ENCODE data around the gene TRPC5OS. TPM values are rescaled to one million over a fixed set of nuclear protein-coding genes. Genes with fewer than 3 reads are reported as not detected.

Gene TRPC5OS
- total RNA-seq, 1 donor from 2014 or later, result not detected

DNA sequence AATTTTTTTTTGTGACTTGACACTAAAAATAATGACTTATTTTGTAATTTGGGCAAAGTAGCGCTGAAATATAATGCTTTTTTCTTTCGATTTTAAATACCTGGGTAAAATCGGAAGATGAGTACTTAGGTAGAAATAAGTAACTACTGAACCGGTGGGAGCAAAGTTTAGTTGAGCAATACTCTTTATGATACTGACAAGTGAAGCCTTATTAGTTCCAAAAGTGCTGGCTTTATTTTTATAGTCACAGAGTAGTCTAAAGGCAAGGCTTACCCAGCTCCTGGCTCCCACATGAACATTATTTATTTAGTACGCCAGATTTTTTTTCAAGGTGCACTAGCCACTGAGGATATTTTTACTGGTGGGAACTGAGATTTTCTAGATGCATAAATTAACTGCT lies 14.4 kb upstream of the TRPC5OS start:
- Mint-ChIP-seq H3K36me3 (ENCODE audit: insufficient read depth) (no peaks in the 10 kb centered on the region), H3K4me1 (ENCODE audit: low read depth) (peaks cover 10% of the 10 kb centered on the region), H3K27me3 (no peaks in the 10 kb centered on the region), H3K4me3 (ENCODE audit: low read depth) (no peak overlapping the region), H3K27ac (no peak overlapping the region), H3K9me3 (ENCODE audit: low read depth) (no peaks in the 10 kb centered on the region)
- TF ChIP-seq, protein P1, sequence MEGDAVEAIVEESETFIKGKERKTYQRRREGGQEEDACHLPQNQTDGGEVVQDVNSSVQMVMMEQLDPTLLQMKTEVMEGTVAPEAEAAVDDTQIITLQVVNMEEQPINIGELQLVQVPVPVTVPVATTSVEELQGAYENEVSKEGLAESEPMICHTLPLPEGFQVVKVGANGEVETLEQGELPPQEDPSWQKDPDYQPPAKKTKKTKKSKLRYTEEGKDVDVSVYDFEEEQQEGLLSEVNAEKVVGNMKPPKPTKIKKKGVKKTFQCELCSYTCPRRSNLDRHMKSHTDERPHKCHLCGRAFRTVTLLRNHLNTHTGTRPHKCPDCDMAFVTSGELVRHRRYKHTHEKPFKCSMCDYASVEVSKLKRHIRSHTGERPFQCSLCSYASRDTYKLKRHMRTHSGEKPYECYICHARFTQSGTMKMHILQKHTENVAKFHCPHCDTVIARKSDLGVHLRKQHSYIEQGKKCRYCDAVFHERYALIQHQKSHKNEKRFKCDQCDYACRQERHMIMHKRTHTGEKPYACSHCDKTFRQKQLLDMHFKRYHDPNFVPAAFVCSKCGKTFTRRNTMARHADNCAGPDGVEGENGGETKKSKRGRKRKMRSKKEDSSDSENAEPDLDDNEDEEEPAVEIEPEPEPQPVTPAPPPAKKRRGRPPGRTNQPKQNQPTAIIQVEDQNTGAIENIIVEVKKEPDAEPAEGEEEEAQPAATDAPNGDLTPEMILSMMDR (IDR thresholded peaks at IDR 0.05; ENCODE audit: unreplicated experiment), result no peak
- DNase-seq (ENCODE audit: low spot score, unreplicated experiment), result no peak

DNA sequence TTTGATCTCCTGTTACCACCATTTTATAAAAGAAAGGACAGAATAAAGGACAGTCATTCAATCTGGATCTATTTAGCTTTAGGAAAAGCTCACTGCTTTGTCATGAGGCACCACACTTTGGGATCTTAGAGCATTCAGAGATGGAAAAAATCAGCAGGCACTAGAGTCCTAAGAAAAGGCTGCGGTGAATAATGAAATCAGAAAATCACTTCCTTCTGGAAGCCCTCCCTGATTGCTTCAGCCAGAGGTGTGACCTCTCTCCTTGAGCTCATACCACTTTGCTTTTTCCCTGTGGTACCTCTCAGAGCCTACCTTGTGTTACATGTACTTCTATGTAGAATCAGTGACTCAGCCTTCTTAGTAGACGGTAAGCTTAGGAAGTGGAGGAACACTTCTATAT lies 8.7 kb upstream of the TRPC5OS start:
- Mint-ChIP-seq H3K4me3 (ENCODE audit: low read depth) (no peak overlapping the region), H3K27ac (no peak overlapping the region), H3K27me3 (no peaks in the 10 kb centered on the region), H3K9me3 (ENCODE audit: low read depth) (no peaks in the 10 kb centered on the region), H3K36me3 (ENCODE audit: insufficient read depth) (no peaks in the 10 kb centered on the region), H3K4me1 (ENCODE audit: low read depth) (peaks cover 11% of the 10 kb centered on the region)
- DNase-seq (ENCODE audit: low spot score, unreplicated experiment), result no peak
- TF ChIP-seq, protein P1 (IDR thresholded peaks at IDR 0.05; ENCODE audit: unreplicated experiment), result no peak

DNA sequence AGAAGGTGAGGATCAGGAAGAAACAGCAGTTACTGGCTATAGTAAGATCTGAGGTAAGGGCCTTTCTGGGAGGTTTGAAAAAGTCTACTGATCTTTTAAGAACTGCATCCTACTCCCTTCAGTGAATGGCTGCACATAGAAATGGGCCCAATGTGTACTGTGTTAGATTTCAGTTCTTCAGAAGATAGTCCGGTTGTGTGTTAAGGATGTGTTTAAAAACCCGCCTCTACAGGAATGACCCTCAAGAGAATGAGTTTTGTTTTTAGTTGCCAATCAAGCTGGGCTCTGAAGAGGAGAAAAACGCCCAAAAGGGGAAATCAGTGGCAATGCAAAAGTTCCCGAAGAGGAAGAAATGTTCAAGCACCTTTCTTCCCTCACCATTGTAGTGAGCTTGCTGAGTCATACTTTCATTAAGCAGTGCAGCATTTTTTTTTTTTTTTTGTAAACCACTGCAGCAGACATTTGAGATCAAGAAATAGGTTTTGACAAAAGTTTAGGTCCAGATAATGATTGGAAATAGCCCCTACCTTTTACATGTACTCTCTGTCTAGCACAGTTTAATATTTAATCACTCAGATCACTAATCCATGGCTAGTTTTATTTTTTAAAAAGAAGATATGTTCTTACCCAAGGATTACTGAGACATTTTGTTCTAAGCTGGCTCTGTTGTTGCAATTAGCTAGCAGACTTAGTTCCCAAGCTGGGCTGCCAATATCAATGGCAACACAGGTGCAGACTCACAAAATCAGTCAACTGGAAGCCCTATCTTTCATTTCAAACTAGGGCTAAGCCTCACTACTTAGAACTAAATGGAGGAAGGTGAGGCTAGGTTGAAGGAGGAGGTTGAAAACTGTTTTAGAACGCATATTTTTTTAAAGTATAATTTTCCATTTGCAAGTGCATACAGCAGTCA lies 7.0 kb upstream of the TRPC5OS start:
- Mint-ChIP-seq H3K4me1 (ENCODE audit: low read depth) (peaks cover 11% of the 10 kb centered on the region), H3K36me3 (ENCODE audit: insufficient read depth) (no peaks in the 10 kb centered on the region), H3K9me3 (ENCODE audit: low read depth) (no peaks in the 10 kb centered on the region), H3K27me3 (no peaks in the 10 kb centered on the region), H3K27ac (peak overlapping the region; percentile 29), H3K4me3 (ENCODE audit: low read depth) (no peak overlapping the region)
- no peak for DNase-seq (ENCODE audit: low spot score, unreplicated experiment)
- TF ChIP-seq, protein P1 (IDR thresholded peaks at IDR 0.05; ENCODE audit: unreplicated experiment), result no peak

DNA sequence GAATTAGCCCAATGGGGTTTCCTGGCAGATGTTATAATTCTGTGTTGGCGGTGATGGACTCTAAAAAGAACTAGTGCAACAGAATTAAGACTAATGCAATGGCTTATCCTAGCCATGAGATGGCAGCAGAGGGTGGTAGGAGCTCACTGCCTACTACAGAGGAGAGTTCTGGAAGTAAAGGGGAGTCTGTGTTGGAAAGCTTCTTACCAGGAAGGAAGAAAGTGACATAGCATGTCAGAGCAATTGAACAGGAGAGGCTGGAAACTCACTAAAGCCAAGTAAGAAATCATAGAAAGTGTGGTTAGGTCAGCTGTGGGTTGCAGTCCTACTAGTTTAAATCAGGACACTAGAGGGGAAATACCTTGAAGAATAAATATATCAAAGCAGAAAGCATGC lies 6.3 kb upstream of the TRPC5OS start:
- no peaks in the 10 kb centered on the region for H3K27me3 Mint-ChIP-seq
- no peaks in the 10 kb centered on the region for H3K36me3 Mint-ChIP-seq (ENCODE audit: insufficient read depth)
- H3K4me3 Mint-ChIP-seq (ENCODE audit: low read depth), result no peak overlapping the region
- no peak overlapping the region for H3K27ac Mint-ChIP-seq
- DNase-seq (ENCODE audit: low spot score, unreplicated experiment), result peak; percentile 24
- TF ChIP-seq, protein P1 (IDR thresholded peaks at IDR 0.05; ENCODE audit: unreplicated experiment), result peak; percentile 89
- peaks cover 11% of the 10 kb centered on the region for H3K4me1 Mint-ChIP-seq (ENCODE audit: low read depth)
- H3K9me3 Mint-ChIP-seq (ENCODE audit: low read depth), result no peaks in the 10 kb centered on the region

DNA sequence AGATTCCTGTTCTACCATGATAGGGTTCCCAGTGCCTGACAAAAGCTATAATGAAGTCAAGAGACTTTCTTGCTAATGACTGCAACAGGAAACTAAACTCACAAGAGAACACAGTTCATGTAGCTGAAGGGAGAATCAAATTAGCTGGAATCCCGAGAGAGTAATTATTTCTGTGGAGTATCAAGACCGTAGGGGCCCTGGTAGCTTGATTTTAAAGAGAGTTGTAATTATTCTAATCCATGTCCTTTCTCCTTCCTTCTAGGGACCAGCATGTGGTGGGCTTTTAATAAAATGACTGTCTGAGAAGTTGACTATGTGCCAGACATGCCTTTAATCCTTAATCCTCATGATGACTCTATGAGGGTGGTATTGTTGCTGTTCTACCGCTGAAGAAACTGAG lies 1.7 kb upstream of the TRPC5OS start:
- Mint-ChIP-seq H3K4me1 (ENCODE audit: low read depth) (peaks cover 2% of the 10 kb centered on the region), H3K9me3 (ENCODE audit: low read depth) (no peaks in the 10 kb centered on the region), H3K36me3 (ENCODE audit: insufficient read depth) (no peaks in the 10 kb centered on the region), H3K27me3 (no peaks in the 10 kb centered on the region), H3K4me3 (ENCODE audit: low read depth) (no peak overlapping the region), H3K27ac (no peak overlapping the region)
- DNase-seq (ENCODE audit: low spot score, unreplicated experiment), result no peak
- TF ChIP-seq, protein P1 (IDR thresholded peaks at IDR 0.05; ENCODE audit: unreplicated experiment), result no peak
